ENCODE data around the gene SINHCAF.

SINHCAF gene

DNA sequence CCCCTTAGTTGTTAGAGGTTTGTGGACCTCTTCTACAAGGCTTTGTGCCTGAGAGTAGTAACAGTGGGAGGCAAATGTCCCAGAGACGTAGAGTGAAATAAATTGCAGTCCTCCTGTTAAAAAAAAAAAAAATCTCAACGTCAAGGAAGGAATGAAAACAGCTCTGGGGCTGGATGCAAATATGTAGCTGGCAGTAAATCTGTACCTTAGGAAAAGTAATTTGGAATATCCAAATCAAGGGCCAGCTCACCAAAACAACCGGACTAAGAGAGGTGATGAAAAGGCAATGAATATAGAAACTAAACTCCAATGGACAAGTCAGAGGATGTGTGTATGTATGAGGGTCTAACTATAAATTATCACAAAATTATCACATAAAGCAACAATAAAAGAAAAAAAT is 27.0 kb downstream of the SINHCAF start:
- TF ChIP-seq CTCF (IDR thresholded peaks at IDR 0.05; ENCODE audit: low read depth, low read length) = no peak
- H3K4me3 ChIP-seq (replicated peaks in 1 of 2; ENCODE audit: low read depth in 2 of 2, low read length in 2 of 2) = no peak overlapping the region
- DNase-seq (ENCODE audit: low read depth in 2 of 2) = no peak

DNA sequence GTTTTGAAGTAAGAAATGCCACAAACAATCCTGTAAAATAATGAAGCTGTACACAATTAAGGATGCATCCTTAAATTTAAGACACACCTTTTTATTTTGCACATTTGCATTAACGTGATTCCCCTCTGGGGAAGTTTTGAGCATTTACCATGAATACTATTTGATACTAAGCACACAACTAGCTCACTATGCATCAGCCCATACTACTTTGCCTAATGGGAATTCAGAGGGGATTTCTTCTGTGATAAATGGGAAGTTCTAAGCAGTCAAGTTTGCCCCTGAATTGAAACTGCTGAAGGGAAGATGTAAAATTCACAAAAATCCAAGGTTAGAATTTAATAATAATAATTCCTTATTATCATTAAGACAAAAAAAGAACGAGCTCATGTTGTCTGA is 27.4 kb downstream of the SINHCAF start:
- no peak overlapping the region for H3K4me3 ChIP-seq (replicated peaks in 1 of 2; ENCODE audit: low read depth in 2 of 2, low read length in 2 of 2)
- TF ChIP-seq CTCF (IDR thresholded peaks at IDR 0.05; ENCODE audit: low read depth, low read length) = no peak
- DNase-seq (ENCODE audit: low read depth in 2 of 2) = no peak

DNA sequence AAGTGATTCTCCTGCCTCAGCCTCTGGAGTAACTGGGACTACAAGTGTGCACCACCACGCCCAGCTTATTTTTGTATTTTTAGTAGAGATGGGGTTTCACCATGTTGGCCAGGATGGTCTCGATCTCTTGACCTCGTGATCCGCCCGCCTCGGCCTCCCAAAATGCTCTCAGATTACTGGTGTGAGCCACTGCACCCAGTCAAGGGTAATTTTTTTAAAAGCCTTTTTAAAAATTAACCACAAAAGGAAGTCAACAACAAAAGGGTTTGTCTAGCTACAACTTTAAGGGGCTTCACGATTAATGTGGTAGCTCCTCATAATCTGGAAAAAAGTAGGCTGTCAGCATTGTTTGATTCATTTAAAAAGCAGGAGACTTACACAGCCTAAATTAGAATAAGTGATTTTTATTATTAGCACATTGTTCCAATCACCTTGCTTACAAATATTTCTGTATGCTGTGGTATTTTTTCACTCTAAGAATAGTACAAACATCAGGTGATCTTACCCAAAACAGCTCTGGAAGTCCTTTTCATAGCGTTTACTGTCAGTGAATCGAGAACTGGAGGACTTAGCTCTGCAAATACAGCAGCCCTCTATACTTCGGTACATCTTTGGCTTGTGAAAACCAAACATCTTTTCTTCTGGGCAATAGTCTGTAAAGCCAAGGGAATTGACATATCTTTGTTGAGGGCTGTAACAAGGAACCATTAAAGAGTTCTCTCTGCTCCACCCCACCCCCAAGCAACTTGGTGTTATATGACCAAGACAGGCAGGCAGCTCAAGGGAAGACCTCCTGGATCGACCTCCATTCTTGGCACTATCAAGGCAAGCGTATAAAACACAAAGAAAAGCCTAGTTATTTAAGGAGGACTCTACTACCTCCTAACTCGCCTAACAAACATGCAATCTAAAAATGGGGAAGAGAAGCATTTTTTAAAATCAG is 28.1 kb downstream of the SINHCAF start:
- DNase-seq (ENCODE audit: low read depth in 2 of 2) = no peak
- no peak overlapping the region for H3K4me3 ChIP-seq (replicated peaks in 1 of 2; ENCODE audit: low read depth in 2 of 2, low read length in 2 of 2)
- TF ChIP-seq CTCF (IDR thresholded peaks at IDR 0.05; ENCODE audit: low read depth, low read length) = no peak

DNA sequence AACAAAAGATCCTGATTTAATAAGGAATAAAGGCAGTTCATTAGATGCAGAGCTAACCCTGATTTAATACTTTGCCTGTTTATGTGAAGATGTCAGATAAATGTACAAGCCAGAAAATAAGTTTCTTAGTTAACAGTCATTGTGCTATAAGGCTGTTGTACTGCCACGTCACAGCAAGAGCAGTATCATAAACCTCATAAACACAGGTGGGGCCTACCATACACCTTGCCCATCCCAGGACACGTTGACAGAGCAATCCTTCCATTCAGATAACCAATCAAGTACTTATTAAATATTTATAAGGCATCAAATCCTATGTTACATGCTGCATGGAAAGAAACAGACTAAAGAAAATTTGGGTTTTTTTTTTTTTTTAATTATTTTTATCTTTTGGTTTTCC is 36.5 kb downstream of the SINHCAF start:
- TF ChIP-seq CTCF (IDR thresholded peaks at IDR 0.05; ENCODE audit: low read depth, low read length) = no peak
- H3K4me3 ChIP-seq (replicated peaks in 1 of 2; ENCODE audit: low read depth in 2 of 2, low read length in 2 of 2) = no peak overlapping the region
- DNase-seq (ENCODE audit: low read depth in 2 of 2) = no peak

DNA sequence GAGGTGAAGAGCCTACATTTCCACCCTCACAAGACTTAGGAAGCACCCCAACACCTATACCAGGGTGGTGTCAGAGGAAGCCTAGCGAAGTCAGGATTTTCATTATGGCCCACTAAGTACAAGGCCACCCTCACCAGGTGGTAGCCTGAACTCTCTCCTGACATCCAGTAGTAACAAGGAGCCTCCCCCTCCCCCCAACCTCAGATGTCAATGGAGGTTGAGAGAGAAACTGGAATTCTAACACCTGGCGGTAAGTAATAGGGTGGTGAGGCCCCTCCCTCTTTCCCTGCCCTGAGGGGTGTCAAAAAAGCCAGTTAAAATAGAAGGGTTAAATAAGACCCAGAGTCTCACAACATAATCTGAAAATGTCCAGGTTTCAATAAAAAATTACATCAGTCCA is 37.6 kb downstream of the SINHCAF start:
- DNase-seq (ENCODE audit: low read depth in 2 of 2) = no peak
- TF ChIP-seq CTCF (IDR thresholded peaks at IDR 0.05; ENCODE audit: low read depth, low read length) = no peak
- no peak overlapping the region for H3K4me3 ChIP-seq (replicated peaks in 1 of 2; ENCODE audit: low read depth in 2 of 2, low read length in 2 of 2)

DNA sequence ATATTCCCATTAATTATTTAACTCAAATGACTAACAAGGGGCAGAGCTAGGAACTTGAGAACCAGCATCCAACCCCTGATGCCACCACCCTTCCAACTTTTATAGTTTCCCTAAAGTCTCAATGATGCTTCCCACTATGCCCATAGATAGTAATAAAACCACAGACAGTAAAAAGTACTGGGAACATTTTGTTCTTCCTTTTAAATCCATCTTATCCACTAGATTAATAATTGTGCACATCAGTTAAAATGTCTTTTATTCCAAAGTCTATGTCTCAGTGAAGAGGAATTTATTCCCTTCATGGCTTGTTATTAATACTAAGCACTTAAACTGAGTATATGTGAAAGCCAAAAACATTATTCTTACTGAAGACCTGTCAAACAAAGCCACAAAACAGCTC is 45.8 kb downstream of the SINHCAF start:
- no peak for TF ChIP-seq CTCF (IDR thresholded peaks at IDR 0.05; ENCODE audit: low read depth, low read length)
- DNase-seq (ENCODE audit: low read depth in 2 of 2) = no peak
- H3K4me3 ChIP-seq (replicated peaks in 1 of 2; ENCODE audit: low read depth in 2 of 2, low read length in 2 of 2) = no peak overlapping the region
